COR-L47 (cell line): ENCODE measurements around the gene BMF.
"Not testable (repeated sequence)": the region's sequence is repeated elsewhere in the genome, so short reads cannot be mapped to it uniquely, and the experiment has no call there.

Experiments used
- DNase-seq: peaks from one replicate; lab custom pipeline; 2025; lab: John Stamatoyannopoulos, UW

Gene BMF

DNA sequence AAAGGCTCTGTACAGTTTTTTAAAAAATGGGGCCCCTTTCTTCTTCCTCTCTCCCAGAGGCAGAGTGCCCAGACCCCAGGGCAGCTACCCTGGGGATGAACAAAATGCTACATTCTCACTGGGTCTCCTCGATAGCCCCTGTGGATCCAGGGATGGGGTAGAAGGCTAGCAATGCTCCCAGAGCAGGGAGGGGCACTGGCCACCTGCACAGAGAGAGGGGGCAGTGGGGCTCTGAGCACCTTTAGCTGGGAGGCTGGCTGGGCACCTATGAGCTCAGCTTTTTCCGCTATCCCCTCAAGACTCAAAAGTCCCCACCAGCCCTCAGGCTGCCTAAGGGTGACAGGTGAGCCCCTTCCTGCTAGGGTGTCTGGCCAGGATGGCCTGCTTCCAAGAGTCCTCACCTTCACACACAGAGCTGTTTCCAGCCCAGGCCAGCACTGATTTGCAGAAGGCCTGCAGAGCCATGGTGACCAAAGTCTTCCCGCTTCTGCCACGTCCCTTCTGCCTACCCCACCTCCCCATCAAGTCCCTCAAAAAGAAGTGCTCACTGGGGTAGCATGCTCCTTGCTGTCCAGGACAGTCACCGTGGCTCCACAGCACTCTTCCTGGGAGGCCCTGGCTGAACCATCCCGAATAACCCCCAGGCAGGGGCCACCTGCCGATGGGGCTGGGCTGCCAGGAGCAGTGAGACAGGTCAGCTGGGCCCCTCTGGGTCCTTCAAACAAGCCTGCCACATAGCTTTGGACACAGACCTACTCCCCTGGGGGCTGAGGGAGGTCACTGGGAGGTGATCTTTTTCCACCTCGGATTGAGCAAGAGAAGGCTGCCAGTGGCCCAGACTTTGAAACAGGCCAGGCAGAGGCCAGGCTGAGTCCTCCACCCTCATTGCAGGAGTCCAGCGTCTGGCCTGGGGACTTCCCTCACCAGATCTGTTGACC, 20.4 kb downstream of the BMF start:
- DNase-seq, result no peak

DNA sequence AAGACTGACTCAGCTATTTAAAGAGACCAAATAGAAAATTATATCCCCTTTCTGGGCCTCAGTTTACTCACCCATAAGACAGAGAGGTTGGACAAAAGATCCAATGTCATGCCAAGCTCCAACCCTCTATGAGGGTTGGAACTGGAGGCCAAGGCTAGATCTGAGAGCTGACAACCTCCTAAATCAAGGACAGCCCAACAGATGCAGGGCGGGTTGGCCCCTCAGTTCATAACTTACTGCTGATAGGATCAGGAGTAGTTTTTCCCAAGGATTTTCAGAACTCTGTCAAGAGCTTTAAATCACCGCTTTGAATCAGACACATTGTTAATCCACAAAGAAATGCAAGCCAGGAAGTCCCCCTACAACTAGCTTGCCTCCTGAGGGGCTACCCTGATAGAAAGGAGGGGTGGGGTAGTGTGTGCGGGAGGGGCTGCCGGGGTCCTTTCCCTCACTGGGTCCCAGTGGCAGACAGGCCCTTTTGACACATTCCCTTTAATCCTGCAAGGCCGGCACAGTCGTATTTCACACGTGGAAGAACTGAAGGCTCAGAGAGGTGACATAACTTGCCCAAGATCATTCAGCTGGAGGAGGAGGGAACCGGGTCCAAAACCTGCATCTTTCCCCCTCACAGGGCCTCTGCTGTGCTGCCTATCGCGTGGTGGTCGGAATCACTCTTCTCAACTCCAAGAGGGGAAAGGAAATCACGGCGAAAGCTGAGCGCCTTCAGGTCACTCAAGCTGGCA, 21.4 kb downstream of the BMF start:
- no peak for DNase-seq

DNA sequence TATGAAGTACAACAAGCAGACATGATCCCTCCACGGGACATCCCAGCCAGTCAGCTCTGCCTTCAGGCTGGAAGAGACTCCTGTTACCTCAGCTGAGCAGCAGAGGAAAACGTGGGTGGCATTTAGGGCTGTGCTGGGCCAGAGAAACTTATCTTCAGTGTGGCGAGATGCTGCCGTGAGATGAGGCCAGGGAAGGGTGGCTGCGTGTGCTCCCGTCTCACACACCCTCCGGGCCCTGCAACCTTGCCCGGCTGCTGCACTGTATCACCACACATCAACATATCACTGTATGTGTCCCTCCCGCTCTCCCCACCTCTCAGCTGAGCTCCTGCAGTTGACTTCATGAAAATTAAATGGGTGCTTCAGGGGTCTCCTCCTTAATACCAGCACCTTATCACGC, 23.4 kb downstream of the BMF start:
- no peak for DNase-seq

GRCh38 chr15:40084650-40085049, 24.0 kb downstream of the BMF start:
- DNase-seq, result no peak

DNA sequence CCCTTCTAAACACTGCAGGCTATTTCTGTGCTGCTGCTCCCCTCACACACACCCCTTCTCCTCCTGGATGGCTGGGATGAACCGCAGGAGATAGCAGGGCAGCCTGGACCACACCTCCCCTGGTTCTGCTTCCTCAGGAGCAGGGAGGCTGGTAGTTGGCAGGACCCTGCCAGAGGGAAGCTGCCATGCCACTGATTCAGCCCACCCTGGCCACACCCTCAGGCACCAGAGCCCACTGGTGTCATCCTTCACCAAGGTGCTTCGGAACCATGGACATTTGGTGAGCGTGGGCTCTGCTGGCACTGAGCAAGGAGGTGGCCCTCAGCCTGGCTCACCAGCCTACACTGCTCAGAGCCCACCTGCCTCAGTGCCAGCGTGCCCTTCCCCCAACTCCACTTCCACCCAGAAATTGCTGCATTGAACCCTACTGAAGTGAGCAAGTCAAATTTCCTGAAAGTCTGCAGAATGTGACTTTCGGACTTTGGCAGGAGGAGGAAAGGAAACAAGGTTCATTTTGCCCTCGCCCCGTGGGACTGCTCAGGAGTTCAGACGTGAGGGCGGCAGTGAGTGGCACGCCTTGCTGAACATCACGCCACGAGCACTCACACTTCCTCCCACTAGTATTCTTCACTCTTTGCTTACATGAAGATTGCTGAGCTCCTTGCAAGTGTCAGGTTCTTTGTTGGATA, 26.3 kb downstream of the BMF start:
- no peak for DNase-seq

- DNase-seq, result no peak
Observed at GRCh38 chr15:40081691-40082194, 26.9 kb downstream of the BMF start.

GRCh38 chr15:40080847-40081246, 27.8 kb downstream of the BMF start:
- no peak for DNase-seq

DNA sequence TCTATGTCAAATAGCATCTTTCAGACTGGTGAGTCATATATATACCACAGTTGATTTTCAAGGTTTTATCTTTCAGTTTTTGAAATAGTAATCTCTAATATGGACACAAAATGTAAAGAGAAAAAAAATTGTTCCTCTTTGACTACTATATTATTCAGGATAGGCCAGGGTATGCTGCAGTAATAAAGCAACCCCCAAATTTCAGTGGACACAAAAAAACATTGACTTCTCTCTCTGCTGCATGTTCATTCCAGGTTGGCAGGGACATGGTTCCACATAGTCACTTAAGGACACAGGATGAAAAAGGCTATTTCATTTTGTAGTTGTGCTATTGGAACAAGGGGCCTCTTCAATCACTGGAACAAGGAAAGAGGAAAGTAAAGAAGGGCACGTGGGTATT, 28.6 kb downstream of the BMF start:
- DNase-seq, result no peak

- no peak for DNase-seq
Observed at GRCh38 chr15:40079456-40079855, 29.2 kb downstream of the BMF start.

GRCh38 chr15:40075298-40076044, 33.2 kb downstream of the BMF start:
- no peak for DNase-seq

GRCh38 chr15:40074656-40075055, 34.0 kb downstream of the BMF start:
- DNase-seq, result not testable (repeated sequence)

DNA sequence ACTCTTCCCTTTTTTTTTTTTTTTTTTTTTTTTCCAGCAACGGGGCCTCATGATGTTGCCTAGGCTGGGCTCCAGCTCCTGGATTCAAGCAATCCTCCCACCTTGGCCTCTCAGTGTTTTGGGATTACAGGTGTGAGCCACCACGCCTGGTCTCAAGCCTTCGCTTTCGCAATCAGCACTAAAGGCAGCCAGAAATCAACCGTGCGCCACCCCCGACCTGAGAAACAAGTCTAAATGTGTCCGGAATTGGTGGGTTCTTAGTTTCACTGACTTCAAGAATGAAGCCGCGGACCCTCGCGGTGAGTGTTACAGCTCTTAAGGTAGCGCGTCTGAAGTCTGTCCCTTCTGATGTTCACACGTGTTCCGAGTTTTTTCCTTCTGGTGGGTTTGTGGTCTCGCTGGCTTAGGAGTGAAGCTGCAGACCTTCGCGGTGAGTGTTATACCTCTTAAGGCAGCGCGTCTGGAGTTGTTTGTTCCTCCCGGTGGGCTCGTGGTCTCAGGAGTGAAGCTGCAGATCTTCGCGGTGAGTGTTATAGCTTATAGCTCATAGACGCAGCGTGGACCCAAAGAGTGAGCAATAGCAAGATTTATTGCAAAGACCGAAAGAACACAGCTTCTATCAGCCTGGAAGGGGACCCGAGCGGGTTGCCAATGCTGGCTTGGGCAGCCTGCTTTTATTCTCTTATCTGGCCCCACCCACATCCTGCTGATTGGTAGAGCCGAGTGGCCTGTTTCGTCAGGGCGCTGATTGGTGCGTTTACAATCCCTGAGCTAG, 34.8 kb downstream of the BMF start:
- DNase-seq, result not testable (repeated sequence)

DNA sequence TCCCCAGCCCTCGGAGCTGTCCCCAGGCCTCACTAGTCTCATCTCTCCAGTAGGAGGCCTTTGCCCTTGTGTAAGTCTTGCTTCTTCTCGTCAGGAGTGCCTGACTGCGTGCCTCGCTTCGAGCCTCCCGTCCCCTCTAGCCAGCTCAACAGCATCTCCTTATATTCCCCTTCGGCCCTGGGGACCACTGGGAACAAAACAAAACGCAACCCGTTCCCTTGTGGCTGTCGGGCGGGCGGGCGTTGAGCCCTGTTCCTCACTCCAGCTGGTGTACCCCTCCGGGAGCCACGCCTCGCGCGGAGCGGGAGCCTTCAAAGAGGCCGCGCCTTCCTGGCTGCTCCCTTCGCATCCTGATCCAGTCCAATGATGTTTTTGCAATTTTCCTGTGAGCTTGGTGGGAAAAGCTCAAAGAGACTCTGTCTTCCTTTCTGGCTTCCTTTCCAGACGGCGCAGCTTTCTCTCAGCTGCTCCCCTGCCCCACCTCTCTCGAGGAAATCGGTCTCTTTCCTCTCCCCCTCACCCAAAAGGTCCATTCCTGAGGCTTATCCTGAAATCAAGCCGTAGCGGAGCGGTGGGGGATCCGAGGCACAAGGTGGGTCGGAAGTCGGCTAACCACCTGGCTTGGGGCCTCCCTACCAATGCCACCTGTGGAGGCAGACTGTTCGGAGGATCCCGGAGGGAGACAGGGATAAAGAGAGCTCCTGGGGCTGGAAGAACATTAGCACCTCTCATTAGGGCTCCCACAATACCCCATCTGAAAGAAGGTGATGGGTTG, 36.3 kb downstream of the BMF start:
- DNase-seq, result no peak

GRCh38 chr15:40070608-40071218, 38.0 kb downstream of the BMF start:
- DNase-seq, result no peak

DNA sequence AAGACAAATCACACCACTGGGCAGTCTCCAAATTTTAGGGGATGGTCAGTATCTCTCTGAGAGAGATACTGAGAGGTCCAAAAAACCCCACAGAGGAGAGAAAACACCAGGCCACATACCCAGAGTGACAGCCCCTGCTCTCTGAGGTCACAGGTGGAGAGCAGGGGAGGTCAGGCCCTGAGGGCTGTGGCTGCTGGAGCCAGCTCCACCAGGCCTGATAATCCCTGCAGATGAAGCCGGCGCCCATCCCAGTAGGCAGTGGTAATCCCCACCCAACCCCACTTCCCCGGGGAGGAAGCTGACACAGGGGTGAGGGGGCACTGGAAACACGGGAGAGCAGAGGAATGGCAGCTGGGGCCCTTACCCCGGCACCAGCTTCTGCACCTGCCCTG, 38.5 kb downstream of the BMF start:
- no peak for DNase-seq

DNA sequence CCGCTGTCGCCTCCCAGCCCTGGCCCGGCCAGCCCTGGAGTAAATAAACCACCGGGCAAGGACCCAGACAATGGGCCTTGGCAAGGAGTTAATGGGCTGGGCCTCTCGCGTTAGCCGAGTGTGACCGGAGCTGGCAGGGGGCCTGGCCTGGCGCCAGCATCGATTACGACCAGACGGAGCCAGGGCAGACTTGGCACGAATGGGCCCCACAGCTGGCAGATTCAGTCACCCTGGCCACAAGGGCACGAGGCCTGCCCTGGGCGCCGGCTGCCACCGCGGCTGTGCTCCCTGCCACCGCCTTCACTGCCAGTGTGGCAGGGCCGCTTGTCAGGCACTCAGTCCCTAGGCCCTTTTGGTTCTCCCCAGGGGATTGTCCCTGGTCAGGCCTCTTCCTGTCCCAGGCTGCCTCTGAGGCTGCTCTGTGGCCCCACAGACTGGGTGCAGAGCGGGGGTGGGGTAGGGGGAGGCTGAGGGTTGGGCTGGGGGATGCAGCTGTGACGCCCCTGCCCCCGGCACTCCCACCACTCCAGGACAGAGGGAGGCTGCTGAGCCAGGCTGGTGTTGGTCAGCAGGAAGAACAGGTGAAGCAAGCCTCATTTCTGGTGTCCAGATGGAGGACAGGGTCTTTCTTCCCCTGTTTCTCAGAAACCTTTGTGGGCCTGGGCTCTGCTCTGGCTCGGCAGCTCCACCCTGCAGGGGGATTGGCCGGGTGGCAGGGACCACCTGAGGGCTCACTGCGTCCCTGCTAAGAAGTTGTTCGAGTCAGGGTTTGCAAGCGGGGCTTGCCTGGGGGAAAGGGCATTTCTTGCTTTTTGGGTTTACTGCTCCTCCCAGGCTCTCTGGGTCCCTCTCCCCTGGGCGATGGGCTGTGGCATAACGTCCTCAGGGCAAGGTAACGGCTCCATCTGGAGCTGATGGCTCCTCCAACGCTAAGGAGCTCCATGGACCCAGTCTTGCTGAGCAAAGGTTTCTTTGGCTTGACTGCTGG, 39.2 kb downstream of the BMF start:
- peak; percentile 99 for DNase-seq

GRCh38 chr15:40067921-40068624, 40.6 kb downstream of the BMF start:
- DNase-seq, result no peak

GRCh38 chr15:40066589-40066988, 42.1 kb downstream of the BMF start:
- no peak for DNase-seq
